ENCODE measurements around the gene WFDC11. TPM values are rescaled to one million over a fixed set of nuclear protein-coding genes. Genes with fewer than 3 reads are reported as not detected.

WFDC11 gene
- total RNA-seq, 8 experiments from 2014 or later: not detected

- H3K4me1 ChIP-seq (replicated peaks in 1 of 2): no peaks in the 10 kb centered on the region
- H3K27ac ChIP-seq: no peak overlapping the region
- in situ Hi-C loops (cut with MboI; ENCODE audit: low pct_unique_long_range_greater_than_20kb in 2 of 9, low sequenced_read_pairs in 9 of 9, unreplicated experiment in 9 of 9): no loop called here
- H3K4me3 ChIP-seq: no peak overlapping the region
- WGBS, 10 experiments: 17 to 100% (median 94%) methylated on average over 1 of the region's 1 CpG; no CpG with 5 or more reads in 4 of the 10 experiments
- ATAC-seq (replicated peaks in 6 of 8): no peak
Observed at GRCh38 chr20:45607810-45608209, 62.2 kb downstream of the WFDC11 start.

Other genes with a start within 250 kb of the WFDC11 start
- 10 to 100 TPM in 1 of 8 experiments, 1 to 10 TPM in 6, not detected in 1; 1.2 to 10.0 (median 2.6) TPM for gene WFDC2, start 200.5 kb downstream of the WFDC11 start, total RNA-seq
- not detected for gene SPINT3, start 154.6 kb downstream of the WFDC11 start, total RNA-seq
- gene WFDC6, start 130.8 kb downstream of the WFDC11 start, total RNA-seq: not detected
- gene EPPIN, start 122.8 kb downstream of the WFDC11 start, total RNA-seq: 1 to 10 TPM in 1 of 8 experiments, under 1 TPM in 5, not detected in 2; 0.27 to 1.1 (median 0.57) TPM
- not detected for gene WFDC8, start 91.0 kb downstream of the WFDC11 start, total RNA-seq
- gene WFDC10A, start 40.5 kb downstream of the WFDC11 start, total RNA-seq: not detected
- not detected for gene WFDC9, start 39.0 kb downstream of the WFDC11 start, total RNA-seq
- gene WFDC13, start 31.8 kb upstream of the WFDC11 start, total RNA-seq: not detected
- not detected for gene WFDC10B, start 34.8 kb upstream of the WFDC11 start, total RNA-seq
- gene SPINT4, start 52.1 kb upstream of the WFDC11 start, total RNA-seq: not detected
- 1 to 10 TPM in 4 of 8 experiments, under 1 TPM in 3, not detected in 1; 0.64 to 2.9 (median 1.1) TPM for gene WFDC3, start 121.6 kb upstream of the WFDC11 start, total RNA-seq
- gene DNTTIP1, start 121.7 kb upstream of the WFDC11 start, total RNA-seq: 10 to 100 TPM; 15.1 to 46.3 (median 31.3) TPM
- 100 to 1,000 TPM in 1 of 8 experiments, 10 to 100 TPM in 2, 1 to 10 TPM in 4, under 1 TPM in 1; 0.87 to 230 (median 9.7) TPM for gene UBE2C, start 142.4 kb upstream of the WFDC11 start, total RNA-seq
- gene TNNC2, start 157.1 kb upstream of the WFDC11 start, total RNA-seq: 1 to 10 TPM in 2 of 8 experiments, under 1 TPM in 3, not detected in 3; 0.37 to 1.2 (median 0.47) TPM
- 10 to 100 TPM in 5 of 8 experiments, 1 to 10 TPM in 3; 7.6 to 42.1 (median 15.8) TPM for gene SNX21, start 163.6 kb upstream of the WFDC11 start, total RNA-seq
- gene ACOT8, start 187.2 kb upstream of the WFDC11 start, total RNA-seq: 10 to 100 TPM; 25.8 to 46.6 (median 29.6) TPM
- gene ZSWIM3, start 187.4 kb upstream of the WFDC11 start, total RNA-seq: 1 to 10 TPM; 2.7 to 9.1 (median 7.7) TPM
- 10 to 100 TPM in 2 of 8 experiments, 1 to 10 TPM in 6; 6.6 to 12.3 (median 8.9) TPM for gene ZSWIM1, start 211.0 kb upstream of the WFDC11 start, total RNA-seq
- gene SPATA25, start 217.4 kb upstream of the WFDC11 start, total RNA-seq: 1 to 10 TPM; 1.1 to 4.1 (median 2.6) TPM
- 10 to 100 TPM in 1 of 8 experiments, 1 to 10 TPM in 7; 4.0 to 10.8 (median 5.7) TPM for gene NEURL2, start 221.0 kb upstream of the WFDC11 start, total RNA-seq
- gene CTSA, start 221.1 kb upstream of the WFDC11 start, total RNA-seq: 100 to 1,000 TPM in 3 of 8 experiments, 10 to 100 TPM in 5; 16.0 to 395 (median 55.2) TPM
- 100 to 1,000 TPM in 2 of 8 experiments, 10 to 100 TPM in 6; 30.7 to 638 (median 41.2) TPM for gene PLTP, start 241.9 kb upstream of the WFDC11 start, total RNA-seq

Data from motor neuron (in vitro differentiated cells).